ENCODE data around the gene ASCL1. TPM values are rescaled to one million over a fixed set of nuclear protein-coding genes. Genes with fewer than 3 reads are reported as not detected.

Gene ASCL1
- total and polyA plus RNA-seq, 10 donors: 0.02 TPM; not detected in 9

DNA sequence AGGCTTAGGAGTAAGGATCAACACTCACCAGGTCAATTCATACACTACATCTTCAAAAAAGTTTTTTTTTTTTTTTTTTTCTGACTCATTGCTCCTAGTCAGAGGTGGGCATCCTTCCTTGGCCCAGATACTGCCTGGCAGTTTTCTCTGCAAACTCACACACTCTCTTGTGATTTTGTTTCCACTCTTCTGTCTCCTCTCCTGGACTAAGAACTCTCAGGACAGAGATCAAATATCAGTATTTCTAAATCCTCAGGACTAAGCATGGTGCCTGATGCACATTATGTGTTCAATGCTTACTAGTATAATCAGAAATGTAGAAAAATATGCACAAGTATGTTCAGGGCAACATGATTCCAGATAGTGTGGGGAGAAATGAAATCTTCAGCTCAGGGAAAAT is 30.3 kb upstream of the ASCL1 start:
- Histone ChIP-seq H3K4me3 (no peak overlapping the region), H3K9me3 (no peaks in the 10 kb centered on the region), H3K27ac (no peak overlapping the region), H3K27me3 (replicated peaks in 1 of 7) (peaks cover 0 to 27% (median 0%) of the 10 kb centered on the region in 7 donors), H3K4me1 (no peaks in the 10 kb centered on the region), H3K36me3 (no peaks in the 10 kb centered on the region)
- intact Hi-C loops (cut with DNase I; ENCODE audit: low total_unique reads): no loop called here
- no peak for TF ChIP-seq POLR2AphosphoS5 (IDR thresholded peaks at IDR 0.05)
- TF ChIP-seq CTCF (IDR thresholded peaks at IDR 0.05 in 8 of 11, conservative IDR thresholded peaks at IDR 0.05 in 3 of 11): no peak
- TF ChIP-seq POLR2A (IDR thresholded peaks at IDR 0.05): no peak
- no peak for DNase-seq

GRCh38 chr12:102933168-102933567 is 24.3 kb upstream of the ASCL1 start:
- Histone ChIP-seq H3K4me1 (no peaks in the 10 kb centered on the region), H3K36me3 (no peaks in the 10 kb centered on the region), H3K9me3 (no peaks in the 10 kb centered on the region), H3K27me3 (replicated peaks in 1 of 7) (peaks cover 0 to 31% (median 0%) of the 10 kb centered on the region in 7 donors), H3K4me3 (no peak overlapping the region), H3K27ac (no peak overlapping the region)
- no peak for DNase-seq
- intact Hi-C loops (cut with DNase I; ENCODE audit: low total_unique reads): no loop called here
- 48 to 69% (median 62%) methylated on average over 1 of the region's 1 CpG for WGBS, 5 donors
- TF ChIP-seq POLR2AphosphoS5 (IDR thresholded peaks at IDR 0.05): no peak
- no peak for TF ChIP-seq POLR2A (IDR thresholded peaks at IDR 0.05)
- no peak for TF ChIP-seq CTCF (IDR thresholded peaks at IDR 0.05 in 8 of 11, conservative IDR thresholded peaks at IDR 0.05 in 3 of 11)

GRCh38 chr12:102939059-102939458 is 18.4 kb upstream of the ASCL1 start:
- no peak overlapping the region for H3K27ac ChIP-seq
- H3K9me3 ChIP-seq: peaks cover 0 to 21% (median 8%) of the 10 kb centered on the region in 8 donors
- H3K4me3 ChIP-seq: no peak overlapping the region
- intact Hi-C loops (cut with DNase I; ENCODE audit: low total_unique reads): no loop called here
- 54 to 81% (median 63%) methylated on average over 2 of the region's 2 CpGs for WGBS, 5 donors
- no peaks in the 10 kb centered on the region for H3K36me3 ChIP-seq
- TF ChIP-seq POLR2A (IDR thresholded peaks at IDR 0.05): no peak
- no peak for TF ChIP-seq CTCF (IDR thresholded peaks at IDR 0.05 in 8 of 11, conservative IDR thresholded peaks at IDR 0.05 in 3 of 11)
- TF ChIP-seq POLR2AphosphoS5 (IDR thresholded peaks at IDR 0.05): no peak
- H3K27me3 ChIP-seq (replicated peaks in 1 of 7): peaks cover 0 to 25% (median 3%) of the 10 kb centered on the region in 7 donors
- H3K4me1 ChIP-seq: no peaks in the 10 kb centered on the region
- no peak for DNase-seq

GRCh38 chr12:102939670-102940222 is 17.7 kb upstream of the ASCL1 start:
- no peaks in the 10 kb centered on the region for H3K36me3 ChIP-seq
- no peaks in the 10 kb centered on the region for H3K4me1 ChIP-seq
- WGBS, 5 donors: 71 to 81% (median 78%) methylated on average over 2 of the region's 2 CpGs
- H3K9me3 ChIP-seq: peaks cover 0 to 21% (median 8%) of the 10 kb centered on the region in 8 donors
- peaks cover 0 to 25% (median 3%) of the 10 kb centered on the region in 7 donors for H3K27me3 ChIP-seq (replicated peaks in 1 of 7)
- no peak for DNase-seq
- no peak overlapping the region for H3K27ac ChIP-seq
- TF ChIP-seq CTCF (IDR thresholded peaks at IDR 0.05 in 8 of 11, conservative IDR thresholded peaks at IDR 0.05 in 3 of 11): no peak
- no peak for TF ChIP-seq POLR2A (IDR thresholded peaks at IDR 0.05)
- TF ChIP-seq POLR2AphosphoS5 (IDR thresholded peaks at IDR 0.05): no peak
- intact Hi-C loops (cut with DNase I; ENCODE audit: low total_unique reads): no loop called here
- H3K4me3 ChIP-seq: no peak overlapping the region
